ENCODE data around the gene RFX4. TPM values are rescaled to one million over a fixed set of nuclear protein-coding genes. Genes with fewer than 3 reads are reported as not detected.

The RFX4 gene
- total RNA-seq, 1 experiment from 2014 or later: not detected

GRCh38 chr12:106804668-106805067, 221.9 kb downstream of the RFX4 start:
- Histone ChIP-seq H3K4me2 (ENCODE audit: low read length) (no peak overlapping the region), H3K4me1 (ENCODE audit: control insufficient read depth in 1 of 2, insufficient read depth in 2 of 2, low read length in 2 of 2) (no peaks in the 10 kb centered on the region), H2AFZ (ENCODE audit: low read depth, low read length, poor library complexity, severe bottlenecking) (no peak overlapping the region), H3K79me2 (ENCODE audit: insufficient read depth, low read length) (no peaks in the 10 kb centered on the region; the same call in 1 of the 2 replicates), H3K9ac (ENCODE audit: low read length) (no peak overlapping the region), H3K9me2 (ENCODE audit: insufficient read depth) (no peaks in the 10 kb centered on the region), H3K36me3 (ENCODE audit: control insufficient read depth in 1 of 2, insufficient read depth in 2 of 2, low read length in 2 of 2) (no peaks in the 10 kb centered on the region), H3K4me3 (replicated peaks in 1 of 2; ENCODE audit: low read depth in 1 of 2, low read length in 2 of 2) (no peak overlapping the region), H4K20me1 (ENCODE audit: insufficient read depth) (no peaks in the 10 kb centered on the region), H3K27ac (ENCODE audit: low read depth, low read length) (no peak overlapping the region), H3K9me3 (ENCODE audit: control insufficient read depth in 1 of 2, insufficient read depth in 1 of 2, low read depth in 1 of 2, low read length in 2 of 2) (no peaks in the 10 kb centered on the region), H3K27me3 (ENCODE audit: insufficient read depth, low read length) (no peaks in the 10 kb centered on the region)
- intact Hi-C loops (cut with micrococcal nuclease): loop anchor here (5.0 kb wide), 1 partner anchor 503 kb away; no protein-coding TSS in a partner anchor
- ChIA-PET CTCF (no interaction called here), POLR2A (no interaction called here), RAD21 (ENCODE audit: low non-redundant PET in 1 of 2, low total read pairs in 2 of 2, uncharacterized antibody in 2 of 2, unreplicated experiment in 2 of 2) (no interaction called here)
- BruUV-seq (replicated peaks): no TSS peak
- DNase-seq (ENCODE audit: low read depth, low spot score) (no peak), ATAC-seq (no peak)
- TF ChIP-seq SRF (IDR thresholded peaks at IDR 0.05; ENCODE audit: low read depth): no peak
- TF ChIP-seq ELF1 (IDR thresholded peaks at IDR 0.05; ENCODE audit: borderline replicate concordance, low read depth): no peak
- TF ChIP-seq MAX (IDR thresholded peaks at IDR 0.05): no peak
- no peak for TF ChIP-seq RAD21 (IDR thresholded peaks at IDR 0.05; ENCODE audit: low read depth)
- TF ChIP-seq FOSL1 (IDR thresholded peaks at IDR 0.05; ENCODE audit: low read depth): no peak
- TF ChIP-seq JUND (IDR thresholded peaks at IDR 0.05): no peak
- TF ChIP-seq REST (IDR thresholded peaks at IDR 0.05; ENCODE audit: low read depth): no peak
- TF ChIP-seq EZH2phosphoT487 (IDR thresholded peaks at IDR 0.05; ENCODE audit: borderline replicate concordance): no peak
- no peak for TF ChIP-seq SP1 (IDR thresholded peaks at IDR 0.05; ENCODE audit: low read depth)
- TF ChIP-seq POLR2A (IDR thresholded peaks at IDR 0.05; ENCODE audit: borderline replicate concordance, extremely low read depth, insufficient read depth, insufficient read length): no peak
- TF ChIP-seq TCF7L2 (IDR thresholded peaks at IDR 0.05; ENCODE audit: borderline replicate concordance, extremely low read depth, insufficient read depth, insufficient read length): no peak
- TF ChIP-seq EGR1 (IDR thresholded peaks at IDR 0.05; ENCODE audit: low read depth): no peak
- TF ChIP-seq ZNF274 (IDR thresholded peaks at IDR 0.05; ENCODE audit: low read depth, low read length): no peak
- no peak for TF ChIP-seq ZBTB33 (IDR thresholded peaks at IDR 0.05; ENCODE audit: extremely low read depth, insufficient replicate concordance, low read length)
- TF ChIP-seq SIN3A (IDR thresholded peaks at IDR 0.05; ENCODE audit: low read depth): no peak
- TF ChIP-seq ZFX (IDR thresholded peaks at IDR 0.05): no peak
- no peak for TF ChIP-seq POLR2AphosphoS5 (IDR thresholded peaks at IDR 0.05; ENCODE audit: low read depth, low read length)
- no peak for TF ChIP-seq CEBPB (IDR thresholded peaks at IDR 0.05; ENCODE audit: low read depth)
- no peak for TF ChIP-seq CTCF (IDR thresholded peaks at IDR 0.05 in 2 of 3, conservative IDR thresholded peaks at IDR 0.05 in 1 of 3; ENCODE audit: borderline replicate concordance in 1 of 3, insufficient read depth in 1 of 3, low read depth in 2 of 3, low read length in 2 of 3)

Data from HCT116 (cell line).